WTC11 (cell line): Measurements from ENCODE around the gene SNX19. TPM values are rescaled to one million over a fixed set of nuclear protein-coding genes. Genes with fewer than 3 reads are reported as not detected.

ENCODE experiments used
- ATAC-seq: fragments of 200-7000 bp; cut with Tn5 transposase; 2 replicates; pipeline ENCODE4 v1.10.0; 2021; ENCODE audit warnings: mild to moderate bottlenecking, moderate library complexity
- CTCF ChIA-PET: fragments of 300-600 bp; sonication (Branson Sonifier 250); formaldehyde crosslinking; loops from one replicate; lab custom pipeline; 2021; ENCODE audit warnings: antibody characterized with exemption; lab: Charles Lee
- POLR2A ChIA-PET: fragments of 350-600 bp; sonication (Branson Sonifier 250); formaldehyde crosslinking; loops from one replicate; lab custom pipeline; 2021; ENCODE audit warnings: antibody characterized with exemption; lab: Charles Lee
- DNase-seq: peaks from one replicate; pipeline ENCODE4 v3.0.0; 2021; ENCODE audit warnings: low spot score
- H3K27ac Mint-ChIP-seq: 2 replicates; pipeline ENCODE4 v1.8.0; 2021; ENCODE audit warnings: mixed read lengths
- H3K27me3 Mint-ChIP-seq: 2 replicates; pipeline ENCODE4 v1.8.0; 2021; ENCODE audit warnings: low read depth, mild to moderate bottlenecking, moderate library complexity, mixed read lengths
- H3K36me3 Mint-ChIP-seq: 2 replicates; pipeline ENCODE4 v1.8.0; 2021; ENCODE audit warnings: mixed read lengths
- H3K4me1 Mint-ChIP-seq: 2 replicates; pipeline ENCODE4 v1.8.0; 2022; ENCODE audit warnings: mixed read lengths
- H3K4me3 Mint-ChIP-seq: 2 replicates; pipeline ENCODE4 v1.8.0; 2021; ENCODE audit warnings: mild to moderate bottlenecking, moderate library complexity, mixed read lengths
- H3K9me3 Mint-ChIP-seq: 2 replicates; pipeline ENCODE4 v1.8.0; 2021; ENCODE audit warnings: mixed read lengths
- CBFB ChIP-seq: sonication (generic); formaldehyde crosslinking; IDR thresholded peaks from 2 replicates; pipeline ENCODE4 v1.8.1; 2022; ENCODE audit warnings: mild to moderate bottlenecking, low read depth, missing genetic modification reagents
- CREB1 ChIP-seq: sonication (generic); formaldehyde crosslinking; IDR thresholded peaks from 2 replicates; pipeline ENCODE4 v1.8.0; 2023; ENCODE audit warnings: mild to moderate bottlenecking, missing genetic modification reagents
- CTCF ChIP-seq: fragments of 200-600 bp; IDR thresholded peaks from 2 replicates; pipeline ENCODE4 v1.8.0; 2022; ENCODE audit warnings: antibody characterized with exemption
- E2F1 ChIP-seq: sonication (generic); formaldehyde crosslinking; IDR thresholded peaks from 2 replicates; pipeline ENCODE4 v1.8.0; 2022; ENCODE audit warnings: mild to moderate bottlenecking, missing genetic modification reagents
- ELF4 ChIP-seq: sonication (generic); formaldehyde crosslinking; IDR thresholded peaks from 2 replicates; pipeline ENCODE4 v1.8.1; 2022; ENCODE audit warnings: low read depth, mild to moderate bottlenecking, moderate library complexity, missing genetic modification reagents
- ESRRA ChIP-seq: sonication (generic); formaldehyde crosslinking; IDR thresholded peaks from 2 replicates; pipeline ENCODE4 v1.8.1; 2022; ENCODE audit warnings: mild to moderate bottlenecking, missing genetic modification reagents, borderline replicate concordance
- ETV6 ChIP-seq: sonication (generic); formaldehyde crosslinking; IDR thresholded peaks from 2 replicates; pipeline ENCODE4 v1.8.1; 2022; ENCODE audit warnings: mild to moderate bottlenecking, missing genetic modification reagents
- FOXK1 ChIP-seq: sonication (generic); formaldehyde crosslinking; IDR thresholded peaks from 2 replicates; pipeline ENCODE4 v1.8.0; 2022; ENCODE audit warnings: mild to moderate bottlenecking, moderate library complexity, missing genetic modification reagents
- IRF2 ChIP-seq: sonication (generic); formaldehyde crosslinking; IDR thresholded peaks from 2 replicates; pipeline ENCODE4 v1.8.0; 2022; ENCODE audit warnings: low read depth, missing genetic modification reagents, borderline replicate concordance
- JAZF1 ChIP-seq: fragments of 250-450 bp; sonication (Bioruptor Pico); IDR thresholded peaks from 2 replicates; pipeline ENCODE4 v1.9.0; 2021; ENCODE audit warnings: moderate library complexity, mild to moderate bottlenecking, inconsistent platforms
- JUN ChIP-seq: sonication (generic); formaldehyde crosslinking; IDR thresholded peaks from 2 replicates; pipeline ENCODE4 v1.8.0; 2023; ENCODE audit warnings: mild to moderate bottlenecking, missing genetic modification reagents
- MLX ChIP-seq: sonication (generic); formaldehyde crosslinking; IDR thresholded peaks from 2 replicates; pipeline ENCODE4 v1.8.1; 2023; ENCODE audit warnings: mild to moderate bottlenecking, missing genetic modification reagents, moderate library complexity
- NFATC4 ChIP-seq: fragments of 250-450 bp; sonication (Bioruptor Pico); IDR thresholded peaks from 2 replicates; pipeline ENCODE4 v1.9.0; 2021; ENCODE audit warnings: mild to moderate bottlenecking
- RELA ChIP-seq: sonication (generic); formaldehyde crosslinking; IDR thresholded peaks from 2 replicates; pipeline ENCODE4 v1.8.1; 2022; ENCODE audit warnings: missing genetic modification reagents, mild to moderate bottlenecking, borderline replicate concordance
- RORB ChIP-seq: fragments of 250-450 bp; sonication (Bioruptor Pico); IDR thresholded peaks from 2 replicates; pipeline ENCODE4 v1.9.0; 2021; ENCODE audit warnings: mild to moderate bottlenecking
- TCF7 ChIP-seq: sonication (generic); formaldehyde crosslinking; IDR thresholded peaks from 2 replicates; pipeline ENCODE4 v1.8.0; 2022; ENCODE audit warnings: mild to moderate bottlenecking, low read depth, missing genetic modification reagents, moderate library complexity
- TEAD4 ChIP-seq: sonication (generic); formaldehyde crosslinking; IDR thresholded peaks from 2 replicates; pipeline ENCODE4 v1.8.0; 2022; ENCODE audit warnings: mild to moderate bottlenecking, missing genetic modification reagents
- TP53 ChIP-seq: sonication (generic); formaldehyde crosslinking; IDR thresholded peaks from 2 replicates; pipeline ENCODE4 v1.8.1; 2023; ENCODE audit warnings: mild to moderate bottlenecking, missing genetic modification reagents
- ZBTB21 ChIP-seq: sonication (generic); formaldehyde crosslinking; IDR thresholded peaks from 2 replicates; pipeline ENCODE4 v1.8.1; 2023; ENCODE audit warnings: mild to moderate bottlenecking, missing genetic modification reagents, borderline replicate concordance
- ZNF416 ChIP-seq: fragments of 250-450 bp; sonication (Bioruptor Pico); IDR thresholded peaks from 2 replicates; pipeline ENCODE4 v1.9.0; 2021; ENCODE audit warnings: mild to moderate bottlenecking, inconsistent platforms
- ZNF423 ChIP-seq: fragments of 250-450 bp; sonication (Bioruptor Pico); IDR thresholded peaks from 2 replicates; pipeline ENCODE4 v2.1.2; 2022; ENCODE audit warnings: mild to moderate bottlenecking, moderate library complexity
- total RNA-seq: library from RNA; stranded (reverse); gene quantifications from 3 replicates; pipeline ENCODE4 v1.2.3, GENCODE V29; 2021
- TF ChIP-seq, protein P1 (sequence below): sonication (generic); formaldehyde crosslinking; IDR thresholded peaks from 2 replicates; pipeline ENCODE4 v1.8.1; 2023; ENCODE audit warnings: mild to moderate bottlenecking, moderate library complexity, missing genetic modification reagents
- TF ChIP-seq, protein P2 (sequence below): fragments of 250-450 bp; sonication (Bioruptor Pico); IDR thresholded peaks from 2 replicates; pipeline ENCODE4 v1.9.0; 2021; ENCODE audit warnings: mild to moderate bottlenecking
- TF ChIP-seq, protein P3 (sequence below): fragments of 250-450 bp; sonication (Bioruptor Pico); IDR thresholded peaks from 2 replicates; pipeline ENCODE4 v2.1.2; 2022; ENCODE audit warnings: mild to moderate bottlenecking, moderate library complexity

SNX19 gene
- total RNA-seq, 1 experiment from 2014 or later: 25.2 TPM

DNA sequence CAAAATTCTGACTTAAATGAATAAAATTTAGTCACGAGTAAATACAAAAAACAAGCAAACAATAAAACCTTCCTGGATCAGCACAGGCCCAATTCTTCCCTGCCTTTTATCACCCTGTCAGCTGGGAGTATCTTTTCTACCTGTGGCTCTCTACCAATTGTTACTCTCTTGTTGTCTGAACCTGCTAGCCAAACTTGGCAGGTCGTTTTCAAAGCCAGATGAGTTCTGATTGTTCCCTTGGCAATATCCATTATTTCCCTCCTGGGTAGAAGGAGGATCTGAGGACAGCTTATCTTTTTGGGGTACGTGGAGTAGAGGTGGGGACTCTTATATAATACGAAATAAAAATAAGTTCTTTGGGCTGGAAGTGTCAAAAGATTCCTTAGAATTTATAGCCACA lies 40.2 kb downstream of the SNX19 start:
- ChIA-PET CTCF (interaction anchor here (1.0 to 1.3 kb wide), 2 partner anchors 14 to 19 kb away, joined by 3 to 5 read pairs; no protein-coding TSS in a partner anchor), POLR2A (no interaction called here)
- DNase-seq (no peak), ATAC-seq (no peak)
- no peaks in the 10 kb centered on the region for H3K27me3 Mint-ChIP-seq
- peaks cover 24% of the 10 kb centered on the region for H3K36me3 Mint-ChIP-seq
- no peaks in the 10 kb centered on the region for H3K4me1 Mint-ChIP-seq
- TF ChIP-seq FOXK1 (CRISPR knock-in tag) (no peak), TEAD4 (CRISPR knock-in tag) (no peak), ZNF416 (no peak), CREB1 (CRISPR knock-in tag) (no peak), RELA (CRISPR knock-in tag) (no peak), TP53 (CRISPR knock-in tag) (no peak), IRF2 (no peak)
- TF ChIP-seq, protein P1, sequence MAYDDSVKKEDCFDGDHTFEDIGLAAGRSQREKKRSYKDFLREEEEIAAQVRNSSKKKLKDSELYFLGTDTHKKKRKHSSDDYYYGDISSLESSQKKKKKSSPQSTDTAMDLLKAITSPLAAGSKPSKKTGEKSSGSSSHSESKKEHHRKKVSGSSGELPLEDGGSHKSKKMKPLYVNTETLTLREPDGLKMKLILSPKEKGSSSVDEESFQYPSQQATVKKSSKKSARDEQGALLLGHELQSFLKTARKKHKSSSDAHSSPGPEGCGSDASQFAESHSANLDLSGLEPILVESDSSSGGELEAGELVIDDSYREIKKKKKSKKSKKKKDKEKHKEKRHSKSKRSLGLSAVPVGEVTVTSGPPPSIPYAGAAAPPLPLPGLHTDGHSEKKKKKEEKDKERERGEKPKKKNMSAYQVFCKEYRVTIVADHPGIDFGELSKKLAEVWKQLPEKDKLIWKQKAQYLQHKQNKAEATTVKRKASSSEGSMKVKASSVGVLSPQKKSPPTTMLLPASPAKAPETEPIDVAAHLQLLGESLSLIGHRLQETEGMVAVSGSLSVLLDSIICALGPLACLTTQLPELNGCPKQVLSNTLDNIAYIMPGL (CRISPR knock-in tag): no peak
- TF ChIP-seq, protein P2, sequence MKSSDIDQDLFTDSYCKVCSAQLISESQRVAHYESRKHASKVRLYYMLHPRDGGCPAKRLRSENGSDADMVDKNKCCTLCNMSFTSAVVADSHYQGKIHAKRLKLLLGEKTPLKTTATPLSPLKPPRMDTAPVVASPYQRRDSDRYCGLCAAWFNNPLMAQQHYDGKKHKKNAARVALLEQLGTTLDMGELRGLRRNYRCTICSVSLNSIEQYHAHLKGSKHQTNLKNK (CRISPR knock-in tag): no peak
- no peak overlapping the region for H3K4me3 Mint-ChIP-seq
- H3K9me3 Mint-ChIP-seq: no peaks in the 10 kb centered on the region
- H3K27ac Mint-ChIP-seq: no peak overlapping the region

DNA sequence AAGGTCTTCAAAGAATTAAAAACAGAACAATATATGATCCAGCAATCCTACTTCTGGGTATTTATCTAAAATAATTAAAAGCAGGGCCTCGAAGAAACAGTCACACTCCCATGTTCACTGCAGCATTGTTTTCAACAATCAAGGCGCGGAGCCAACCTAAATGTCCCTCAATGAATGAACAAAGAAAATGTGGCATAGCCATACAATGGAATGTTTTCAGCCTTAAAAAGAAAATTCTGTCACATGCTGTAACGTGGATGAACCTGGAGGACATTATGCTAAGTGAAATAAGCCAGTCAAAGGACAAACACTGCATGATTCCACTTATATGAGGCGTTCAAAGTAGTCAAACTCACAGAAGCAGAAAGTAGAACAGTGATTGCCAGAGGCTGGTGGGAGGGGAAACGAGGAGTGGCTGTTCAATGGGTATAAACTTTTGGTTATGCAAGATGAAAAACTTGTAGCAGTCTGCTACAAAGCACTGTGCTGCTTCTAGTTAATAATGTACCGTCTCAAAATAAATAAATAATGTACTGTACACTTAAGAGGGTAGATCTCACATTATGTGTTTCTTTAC lies 41.2 kb downstream of the SNX19 start:
- H3K36me3 Mint-ChIP-seq: peaks cover 24% of the 10 kb centered on the region
- CTCF ChIA-PET: no interaction called here
- no peak for DNase-seq
- no peak overlapping the region for H3K4me3 Mint-ChIP-seq
- H3K9me3 Mint-ChIP-seq: no peaks in the 10 kb centered on the region
- no peak for TF ChIP-seq FOXK1 (CRISPR knock-in tag)
- no peak for TF ChIP-seq RORB
- TF ChIP-seq CTCF: no peak
- TF ChIP-seq ESRRA: no peak
- no peak for TF ChIP-seq JAZF1 (CRISPR knock-in tag)
- TF ChIP-seq JUN: no peak
- no peak for TF ChIP-seq TCF7 (CRISPR knock-in tag)
- no peak for TF ChIP-seq E2F1 (CRISPR knock-in tag)
- TF ChIP-seq, all 79 proteins: peak for 0
- POLR2A ChIA-PET: no interaction called here
- no peak for ATAC-seq
- H3K27me3 Mint-ChIP-seq: no peaks in the 10 kb centered on the region
- no peak overlapping the region for H3K27ac Mint-ChIP-seq
- H3K4me1 Mint-ChIP-seq: no peaks in the 10 kb centered on the region

- no peak for DNase-seq
- no peak for ATAC-seq
Observed at GRCh38 chr11:130874396-130874795, 41.9 kb downstream of the SNX19 start.

DNA sequence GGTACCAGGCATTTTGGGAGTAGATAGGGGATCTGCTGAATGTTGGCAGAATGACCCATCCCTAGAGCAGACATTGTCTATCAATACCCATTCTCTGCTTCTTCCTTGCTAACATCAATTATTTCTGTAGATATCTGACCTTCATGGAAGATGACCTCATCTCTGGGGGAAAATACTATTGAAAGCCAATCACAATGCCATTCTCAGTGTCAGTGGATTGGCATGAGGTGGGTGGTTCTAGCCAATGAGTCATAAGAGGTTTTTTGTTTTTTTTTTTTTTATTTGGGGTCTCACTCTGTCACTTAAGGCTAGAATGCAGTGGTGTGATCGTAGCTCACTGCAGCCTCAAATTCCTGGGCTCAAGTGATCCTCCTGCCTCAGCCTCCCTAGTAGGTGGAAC lies 42.5 kb downstream of the SNX19 start:
- Mint-ChIP-seq H3K36me3 (peaks cover 14% of the 10 kb centered on the region), H3K27ac (no peak overlapping the region), H3K27me3 (no peaks in the 10 kb centered on the region), H3K4me3 (no peak overlapping the region), H3K4me1 (no peaks in the 10 kb centered on the region), H3K9me3 (no peaks in the 10 kb centered on the region)
- POLR2A ChIA-PET: no interaction called here
- no peak for ATAC-seq
- no peak for DNase-seq
- CTCF ChIA-PET: no interaction called here
- no peak for TF ChIP-seq MLX (CRISPR knock-in tag)
- no peak for TF ChIP-seq CBFB (CRISPR knock-in tag)
- TF ChIP-seq, protein P3, sequence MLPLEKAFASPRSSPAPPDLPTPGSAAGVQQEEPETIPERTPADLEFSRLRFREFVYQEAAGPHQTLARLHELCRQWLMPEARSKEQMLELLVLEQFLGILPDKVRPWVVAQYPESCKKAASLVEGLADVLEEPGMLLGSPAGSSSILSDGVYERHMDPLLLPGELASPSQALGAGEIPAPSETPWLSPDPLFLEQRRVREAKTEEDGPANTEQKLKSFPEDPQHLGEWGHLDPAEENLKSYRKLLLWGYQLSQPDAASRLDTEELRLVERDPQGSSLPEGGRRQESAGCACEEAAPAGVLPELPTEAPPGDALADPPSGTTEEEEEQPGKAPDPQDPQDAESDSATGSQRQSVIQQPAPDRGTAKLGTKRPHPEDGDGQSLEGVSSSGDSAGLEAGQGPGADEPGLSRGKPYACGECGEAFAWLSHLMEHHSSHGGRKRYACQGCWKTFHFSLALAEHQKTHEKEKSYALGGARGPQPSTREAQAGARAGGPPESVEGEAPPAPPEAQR (CRISPR knock-in tag): no peak
- no peak for TF ChIP-seq ZBTB21
- TF ChIP-seq E2F1 (CRISPR knock-in tag): no peak
- TF ChIP-seq ETV6 (CRISPR knock-in tag): no peak
- TF ChIP-seq NFATC4 (CRISPR knock-in tag): no peak
- TF ChIP-seq ZNF423 (CRISPR knock-in tag): no peak

More at GRCh38 chr11:130874396-130874795, 41.9 kb downstream of the SNX19 start:
- H3K9me3 Mint-ChIP-seq: no peaks in the 10 kb centered on the region
- no peak for TF ChIP-seq ELF4 (CRISPR knock-in tag)
- peaks cover 20% of the 10 kb centered on the region for H3K36me3 Mint-ChIP-seq
- no peak overlapping the region for H3K27ac Mint-ChIP-seq
- no peaks in the 10 kb centered on the region for H3K4me1 Mint-ChIP-seq
- H3K27me3 Mint-ChIP-seq: no peaks in the 10 kb centered on the region
- ChIA-PET POLR2A (no interaction called here), CTCF (no interaction called here)
- no peak overlapping the region for H3K4me3 Mint-ChIP-seq
